Measurements from ENCODE around the gene TRMT1.
"Not testable (repeated sequence)": the region's sequence is repeated elsewhere in the genome, so short reads cannot be mapped to it uniquely, and the experiment has no call there.

- not testable (repeated sequence) for TF ChIP-seq CTCF (IDR thresholded peaks at IDR 0.05; ENCODE audit: insufficient read depth, low read length); SPI1 (IDR thresholded peaks at IDR 0.05; ENCODE audit: borderline replicate concordance, low read depth); POLR2AphosphoS5 (IDR thresholded peaks at IDR 0.05; ENCODE audit: low read depth)
These were observed 49.6 kb upstream of the TRMT1 start for GRCh38 chr19:13166151-13166550.

All from HL-60 (cell line).